Gastrocnemius medialis (tissue), 4 donors: ENCODE data around the gene CCIN. TPM values are rescaled to one million over a fixed set of nuclear protein-coding genes. Genes with fewer than 3 reads are reported as not detected.

Experiments
- ATAC-seq, 2 donors: fragments of 150-250 bp; one replicate each; pipeline ENCODE4 v1.9.1; 2016
- DNase-seq, 2 donors: peaks; one replicate each; pipeline ENCODE4 v3.0.0-alpha.2; 2019
- H3K27ac ChIP-seq, 4 donors: fragments of 200-600 bp; sonication (generic); 1 replicate in 1 of 4; 2 replicates in 3 of 4; pipeline ENCODE4 v1.5.1; 2016 to 2018; ENCODE audit warnings: mild to moderate bottlenecking in 2 of 4, moderate library complexity in 1 of 4
- H3K27me3 ChIP-seq, 3 donors: fragments of 200-600 bp; sonication (generic) in 2 of 3; 1 replicate in 1 of 3; 2 replicates in 2 of 3; pipeline versions ENCODE4 v1.5.1 to v1.6.0; 2016 to 2019; ENCODE audit warnings: mild to moderate bottlenecking in 1 of 3, moderate library complexity in 1 of 3
- H3K36me3 ChIP-seq, 2 donors: fragments of 200-600 bp; sonication (generic) in 1 of 2; one replicate each; pipeline ENCODE4 v1.5.1; 2017 to 2018
- H3K4me1 ChIP-seq, 2 donors: fragments of 200-600 bp; sonication (generic) in 1 of 2; one replicate each; pipeline ENCODE4 v1.5.1; 2016 to 2017; ENCODE audit warnings: mild to moderate bottlenecking in 2 of 2
- H3K4me3 ChIP-seq, 4 donors: fragments of 200-600 bp; sonication (generic) in 3 of 4; 1 replicate in 1 of 4; 2 replicates in 3 of 4; pipeline ENCODE4 v1.5.1; 2016 to 2019; ENCODE audit warnings: mild to moderate bottlenecking in 2 of 4
- H3K9me3 ChIP-seq, 3 donors: fragments of 200-600 bp; sonication (generic) in 2 of 3; 1 replicate in 1 of 3; 2 replicates in 2 of 3; pipeline ENCODE4 v1.5.1; 2016 to 2019
- CTCF ChIP-seq, 5 experiments: fragments of 450-650 bp in 3 of 5; fragments of 200-600 bp in 2 of 5; sonication (generic) in 2 of 5; IDR thresholded peaks in 4 of 5; conservative IDR thresholded peaks in 1 of 5; 1 replicate in 4 of 5; 2 replicates in 1 of 5; pipeline ENCODE4 v1.5.1; 2016 to 2019; ENCODE audit warnings: antibody characterized with exemption in 5 of 5, mild to moderate bottlenecking in 3 of 5, moderate library complexity in 3 of 5
- POLR2A ChIP-seq, 2 donors: fragments of 450-650 bp; IDR thresholded peaks; one replicate each; pipeline ENCODE4 v1.6.1; 2017; ENCODE audit warnings: antibody characterized with exemption in 2 of 2, mild to moderate bottlenecking in 2 of 2, moderate library complexity in 2 of 2
- in situ Hi-C, 4 donors: fragments of 200-750 bp; cut with MboI; loops; one replicate each; pipeline versions ENCODE4 v1.15.0 to v1.8.0; 2017; ENCODE audit warnings: low sequenced_read_pairs in 4 of 4
- intact Hi-C: fragments of 100-400 bp; cut with DNase I; formaldehyde crosslinking; loops from one replicate; pipeline ENCODE4 v1.15.1; 2023; ENCODE audit warnings: low total_unique reads
- total RNA-seq, 4 donors: library from RNA; depleted of rRNA; stranded (reverse); fragments of >200 nt; gene quantifications; one replicate each; pipeline versions ENCODE4 v1.1.0 to v1.2.3, GENCODE V29; 2016

The CCIN gene
- total RNA-seq, 4 donors from 2014 or later, result not detected

GRCh38 chr9:36138901-36139300, 30.3 kb upstream of the CCIN start:
- ATAC-seq, result no peak
- Histone ChIP-seq H3K9me3 (no peaks in the 10 kb centered on the region), H3K36me3 (no peaks in the 10 kb centered on the region), H3K27ac (no peak overlapping the region), H3K4me3 (no peak overlapping the region), H3K4me1 (peaks cover 7 to 13% of the 10 kb centered on the region in 2 donors), H3K27me3 (peaks cover 5 to 21% (median 17%) of the 10 kb centered on the region in 3 donors)
- intact Hi-C loops (no loop called here), in situ Hi-C loops (no loop called here)
- no peak for DNase-seq
- TF ChIP-seq CTCF (IDR thresholded peaks at IDR 0.05 in 4 of 5, conservative IDR thresholded peaks at IDR 0.05 in 1 of 5), result no peak

- no peaks in the 10 kb centered on the region for H3K36me3 ChIP-seq
- in situ Hi-C loops, result no loop called here
- peaks cover 7 to 13% of the 10 kb centered on the region in 2 donors for H3K4me1 ChIP-seq
- DNase-seq (no peak), ATAC-seq (no peak)
- no peak overlapping the region for H3K4me3 ChIP-seq
- peaks cover 6 to 21% (median 17%) of the 10 kb centered on the region in 3 donors for H3K27me3 ChIP-seq
- H3K9me3 ChIP-seq, result no peaks in the 10 kb centered on the region
- intact Hi-C loops, result no loop called here
- H3K27ac ChIP-seq, result peak overlapping the region in 3 of 4 donors; percentile 16 to 33 (median 22)
- TF ChIP-seq POLR2A (IDR thresholded peaks at IDR 0.05) (no peak), CTCF (IDR thresholded peaks at IDR 0.05 in 4 of 5, conservative IDR thresholded peaks at IDR 0.05 in 1 of 5) (no peak)
These were observed 28.8 kb upstream of the CCIN start for GRCh38 chr9:36140086-36141084.

- ATAC-seq (no peak), DNase-seq (no peak)
- Histone ChIP-seq H3K27ac (peak overlapping the region in 2 of 4 donors; percentile 16 to 33), H3K9me3 (no peaks in the 10 kb centered on the region), H3K36me3 (no peaks in the 10 kb centered on the region), H3K4me1 (peaks cover 7 to 9% of the 10 kb centered on the region in 2 donors), H3K4me3 (no peak overlapping the region), H3K27me3 (peaks cover 7 to 21% (median 14%) of the 10 kb centered on the region in 3 donors)
- intact Hi-C loops, result no loop called here
- TF ChIP-seq CTCF (IDR thresholded peaks at IDR 0.05 in 4 of 5, conservative IDR thresholded peaks at IDR 0.05 in 1 of 5) (no peak), POLR2A (IDR thresholded peaks at IDR 0.05) (no peak)
- in situ Hi-C loops, result no loop called here
These were observed 27.9 kb upstream of the CCIN start for GRCh38 chr9:36141288-36141687.

GRCh38 chr9:36141761-36142160, 27.4 kb upstream of the CCIN start:
- peak overlapping the region in 2 of 4 donors; percentile 18 to 29 for H3K27ac ChIP-seq
- no peaks in the 10 kb centered on the region for H3K36me3 ChIP-seq
- no peak for TF ChIP-seq POLR2A (IDR thresholded peaks at IDR 0.05)
- no peak for TF ChIP-seq CTCF (IDR thresholded peaks at IDR 0.05 in 4 of 5, conservative IDR thresholded peaks at IDR 0.05 in 1 of 5)
- H3K9me3 ChIP-seq, result no peaks in the 10 kb centered on the region
- peaks cover 7 to 21% (median 14%) of the 10 kb centered on the region in 3 donors for H3K27me3 ChIP-seq
- intact Hi-C loops (no loop called here), in situ Hi-C loops (no loop called here)
- DNase-seq, result no peak
- no peak overlapping the region for H3K4me3 ChIP-seq
- ATAC-seq, result no peak
- H3K4me1 ChIP-seq, result peaks cover 7 to 9% of the 10 kb centered on the region in 2 donors
